Stimulated activated naive CD4-positive, alpha-beta T cell treated with Interleukin-2 at 50 U/mL for 16 hours (primary cell): ENCODE results near the gene WBP1.
"Not testable (repeated sequence)": the region's sequence is repeated elsewhere in the genome, so short reads cannot be mapped to it uniquely, and the experiment has no call there.

ENCODE experiments used
- DNase-seq: peaks from one replicate; lab custom pipeline; 2025; lab: John Stamatoyannopoulos, UW

WBP1 gene

GRCh38 chr2:74454654-74455511 lies 3.4 kb upstream of the WBP1 start, which contains the start of gene INO80B:
Gene INO80B, plus strand, starts transcription at chr2:74455087. Its CDS starts 30 bp downstream, at chr2:74455117.
- DNase-seq: peak; percentile 94

GRCh38 chr2:74457129-74457548 lies 1.1 kb upstream of the WBP1 start:
- no peak for DNase-seq

GRCh38 chr2:74457549-74458131 lies 598 bp upstream of the WBP1 start:
- peak; percentile 82 for DNase-seq

- DNase-seq: no peak
Observed at GRCh38 chr2:74458938-74459363, 713 bp downstream of the WBP1 start.

GRCh38 chr2:74459503-74460118 lies 1.4 kb downstream of the WBP1 start:
- DNase-seq: not testable (repeated sequence)

- DNase-seq: not testable (repeated sequence)
Observed at GRCh38 chr2:74460187-74460586, 1.9 kb downstream of the WBP1 start.

- DNase-seq: no peak
Observed at GRCh38 chr2:74461187-74462053, 3.2 kb downstream of the WBP1 start.

- no peak for DNase-seq
Observed at GRCh38 chr2:74462054-74462785, 4.0 kb downstream of the WBP1 start.

- no peak for DNase-seq
Observed at GRCh38 chr2:74462786-74463105, 4.5 kb downstream of the WBP1 start.

GRCh38 chr2:74464406-74464805 lies 6.2 kb downstream of the WBP1 start:
- no peak for DNase-seq

- DNase-seq: not testable (repeated sequence)
Observed at GRCh38 chr2:74470742-74471141, 12.5 kb downstream of the WBP1 start.

GRCh38 chr2:74471332-74472065 lies 13.3 kb downstream of the WBP1 start:
- no peak for DNase-seq

GRCh38 chr2:74472086-74472944 lies 14.1 kb downstream of the WBP1 start, which contains the start of gene MRPL53:
Gene MRPL53, minus strand, starts transcription at chr2:74472680. Its CDS starts 20 bp downstream, at chr2:74472660.
- DNase-seq: peak; percentile 92

- DNase-seq: no peak
Observed at GRCh38 chr2:74472945-74473258, 14.7 kb downstream of the WBP1 start.

GRCh38 chr2:74474481-74474880 lies 16.2 kb downstream of the WBP1 start:
- DNase-seq: no peak

GRCh38 chr2:74474899-74475298 lies 16.7 kb downstream of the WBP1 start:
- DNase-seq: no peak

GRCh38 chr2:74481431-74481830 lies 23.2 kb downstream of the WBP1 start:
- no peak for DNase-seq

GRCh38 chr2:74481961-74482800 lies 23.9 kb downstream of the WBP1 start:
- DNase-seq: peak; percentile 57
